K562 (cell line): Measurements from ENCODE around the gene CRCP. TPM values are rescaled to one million over a fixed set of nuclear protein-coding genes. Genes with fewer than 3 reads are reported as not detected.

Experiments
- ATAC-seq: fragments of 200-7000 bp; cut with Tn5 transposase; 3 replicates; pipeline ENCODE4 v1.9.1; 2020; ENCODE audit warnings: moderate library complexity
- BruUV-seq: library from RNA; stranded (reverse); fragments of 400-500 nt; replicated peaks from 2 replicates; lab custom pipeline; 2021; lab: Mats Ljungman, UMichigan
- CTCF ChIA-PET: fragments of 300-600 bp; formaldehyde crosslinking; extraction: SDS; loops from one replicate; lab custom pipeline; 2021; ENCODE audit warnings: low intra/inter-chr PET ratio; lab: Yijun Ruan, JAX
- POLR2A ChIA-PET: fragments of 300-600, 350-650 bp; sonication (Branson Sonifier 250); formaldehyde crosslinking; extraction: SDS; loops from one replicate; lab custom pipeline; 2021; ENCODE audit warnings: antibody characterized with exemption, inconsistent platforms; lab: Yijun Ruan, JAX
- DNase-seq, 4 experiments: peaks; one replicate each; pipeline versions ENCODE4 v3.0.0 to v3.0.0-alpha.2; 2011 to 2018; ENCODE audit warnings: low spot score in 3 of 4, mixed read lengths in 3 of 4; ENCODE audit errors: extremely low read depth in 1 of 4
- FAIRE-seq: peaks from 2 replicates; lab custom pipeline; 2011; peaks lifted over from hg19 to GRCh38; lab: Jason Lieb, UNC
- H2AFZ ChIP-seq: 2 replicates; pipeline ENCODE4 v1.6.0; 2011; ENCODE audit warnings: low read depth, low read length, control low read depth, inconsistent platforms
- H3K27ac ChIP-seq: fragments of 200-600 bp; 3 replicates; pipeline ENCODE4 v1.8.0; 2011; ENCODE audit warnings: low read depth, mild to moderate bottlenecking, control low read depth, inconsistent platforms, low read length, moderate library complexity, mixed read lengths; ENCODE audit errors: extremely low read depth
- H3K27me3 ChIP-seq, 2 experiments: fragments of 300-600 bp in 1 of 2; 2 replicates in 1 of 2; 3 replicates in 1 of 2; pipeline versions ENCODE4 v1.6.0 to v1.8.0; 2011; ENCODE audit warnings: inconsistent platforms in 2 of 2, low read length in 2 of 2, mild to moderate bottlenecking in 1 of 2, mixed read lengths in 1 of 2, moderate library complexity in 1 of 2; ENCODE audit not compliant: control insufficient read depth in 2 of 2, insufficient read depth in 2 of 2
- H3K36me3 ChIP-seq: fragments of 300-600 bp; 3 replicates; pipeline ENCODE4 v1.8.0; 2011; ENCODE audit warnings: mild to moderate bottlenecking, low read length, inconsistent platforms; ENCODE audit not compliant: control insufficient read depth, insufficient read depth
- H3K4me1 ChIP-seq, 2 experiments: fragments of 200-600 bp in 1 of 2; replicated peaks in 1 of 2; 2 replicates in 1 of 2; 3 replicates in 1 of 2; pipeline versions ENCODE4 v1.5.1 to v1.8.0; 2011; ENCODE audit warnings: inconsistent platforms in 2 of 2, low read length in 2 of 2, mild to moderate bottlenecking in 1 of 2, mixed read lengths in 1 of 2, moderate library complexity in 1 of 2; ENCODE audit not compliant: control insufficient read depth in 2 of 2, insufficient read depth in 2 of 2
- H3K4me2 ChIP-seq: 2 replicates; pipeline ENCODE4 v1.6.1; 2011; ENCODE audit warnings: low read length, control low read depth, inconsistent platforms, mixed read lengths; ENCODE audit not compliant: insufficient read depth
- H3K4me3 ChIP-seq: fragments of 200-600 bp; sonication (generic), shearing (Covaris generic); 2 replicates; pipeline ENCODE4 v1.5.1; 2016; ENCODE audit warnings: control low read depth, inconsistent platforms
- H3K79me2 ChIP-seq: fragments of 200-600 bp; 3 replicates; pipeline ENCODE4 v1.8.0; 2011; ENCODE audit warnings: low read length, inconsistent platforms; ENCODE audit not compliant: control insufficient read depth, insufficient read depth
- H3K9ac ChIP-seq, 2 experiments: 2 replicates each; pipeline versions ENCODE4 v1.6.0 to v1.6.1; 2011; ENCODE audit warnings: low read depth in 2 of 2, low read length in 2 of 2, control low read depth in 1 of 2, inconsistent platforms in 1 of 2, mild to moderate bottlenecking in 1 of 2, mixed read lengths in 1 of 2; ENCODE audit not compliant: insufficient read depth in 1 of 2
- H3K9me1 ChIP-seq: one replicate; pipeline ENCODE4 v1.6.0; 2011; ENCODE audit warnings: inconsistent platforms, mild to moderate bottlenecking, low read length, moderate library complexity; ENCODE audit not compliant: control insufficient read depth, insufficient read depth
- H3K9me3 ChIP-seq: replicated peaks from 2 replicates; pipeline ENCODE4 v1.5.1; 2011; ENCODE audit warnings: low read depth, low read length, inconsistent platforms; ENCODE audit not compliant: control insufficient read depth, insufficient read depth
- H4K20me1 ChIP-seq: replicated peaks from 2 replicates; pipeline ENCODE4 v1.6.1; 2011; ENCODE audit warnings: low read length, inconsistent platforms, mixed read lengths; ENCODE audit not compliant: control insufficient read depth, insufficient read depth
- MTA3 ChIP-seq: fragments of 450-650 bp; formaldehyde crosslinking; IDR thresholded peaks from 2 replicates; pipeline ENCODE4 v1.6.1; 2017; ENCODE audit warnings: mild to moderate bottlenecking, borderline replicate concordance
- NCOA4 ChIP-seq: fragments of 450-650 bp; IDR thresholded peaks from 2 replicates; pipeline ENCODE4 v1.6.1; 2018; ENCODE audit warnings: mild to moderate bottlenecking; ENCODE audit not compliant: partially characterized antibody
- SRSF9 ChIP-seq: fragments of 200-400 bp; formaldehyde crosslinking; IDR thresholded peaks from 2 replicates; pipeline ENCODE4 v1.6.1; 2017; ENCODE audit warnings: low read depth, low read length, borderline replicate concordance
- TAF15 ChIP-seq: fragments of 200-400 bp; formaldehyde crosslinking; IDR thresholded peaks from 2 replicates; pipeline ENCODE4 v1.6.1; 2017; ENCODE audit warnings: mild to moderate bottlenecking, low read depth, low read length, moderate library complexity
- WHSC1 ChIP-seq: IDR thresholded peaks from one replicate; pipeline ENCODE4 v1.6.1; 2012; ENCODE audit warnings: low read length, control low read depth, inconsistent platforms
- ZFP91 ChIP-seq: sonication (generic); formaldehyde crosslinking; IDR thresholded peaks from 2 replicates; pipeline ENCODE4 v1.8.0; 2022; ENCODE audit warnings: mild to moderate bottlenecking, missing genetic modification reagents
- ZNF280A ChIP-seq: fragments of 450-650 bp; IDR thresholded peaks from 2 replicates; pipeline ENCODE4 v1.6.1; 2018; ENCODE audit warnings: mild to moderate bottlenecking, low read depth; ENCODE audit not compliant: partially characterized antibody
- WGBS: fragments of 100-300 bp; shearing (Covaris generic); methylation state at CpG from one replicate; pipeline ENCODE4 v1.1.6; 2016; ENCODE audit warnings: low coverage, mixed read lengths; ENCODE audit not compliant: insufficient coverage; ENCODE audit errors: missing lambda C conversion rate; 5-methylcytosine and 5-hydroxymethylcytosine counted together
- in situ Hi-C: fragments of 300-500 bp; cut with MboI; formaldehyde crosslinking; loops from 4 replicates; pipeline ENCODE4 v1.15.0; 2018; ENCODE audit warnings: inconsistent platforms, mixed read lengths
- intact Hi-C: fragments of 100-400 bp; cut with micrococcal nuclease; formaldehyde crosslinking; loops from 2 replicates; pipeline ENCODE4 v1.14.2; 2022
- polyA plus RNA-seq, 8 experiments: library from polyadenylated mRNA; depleted of rRNA in 4 of 8; stranded (reverse) in 5 of 8; unstranded in 3 of 8; fragments of >200 nt; fragmentation: Nextera tagmentation in 2 of 8; fragmentation: Illumina TruSeq in 1 of 8; extraction: Ambion mirVana in 2 of 8; extraction: Trizol in 1 of 8; gene quantifications; 2 replicates each; pipeline versions ENCODE4 v1.2.1 to v1.2.3, GENCODE V29; 2011 to 2014; ENCODE audit warnings: inconsistent platforms in 1 of 8, missing spikeins in 1 of 8
- total RNA-seq, 7 experiments: library from RNA; depleted of rRNA in 6 of 7; stranded (reverse); fragments of >200 nt in 6 of 7; fragmentation: Illumina TruSeq in 2 of 7; extraction: Trizol in 2 of 7; gene quantifications; 2 replicates each; pipeline versions ENCODE4 v1.2.1 to v1.2.3, GENCODE V29; 2011 to 2021; ENCODE audit warnings: low replicate concordance in 1 of 7
- TF ChIP-seq, protein P1 (sequence below): fragments of 200-600 bp; sonication (generic); IDR thresholded peaks from one replicate; pipeline ENCODE4 v1.6.1; 2012; ENCODE audit warnings: mild to moderate bottlenecking, low read depth, low read length, inconsistent platforms

The CRCP gene
- total and polyA plus RNA-seq, 9 of the 15 experiments (the other 6 are each of a cell fraction or from before 2014, with no cell fraction given), result 22.1 to 58.3 (median 43.4) TPM

DNA sequence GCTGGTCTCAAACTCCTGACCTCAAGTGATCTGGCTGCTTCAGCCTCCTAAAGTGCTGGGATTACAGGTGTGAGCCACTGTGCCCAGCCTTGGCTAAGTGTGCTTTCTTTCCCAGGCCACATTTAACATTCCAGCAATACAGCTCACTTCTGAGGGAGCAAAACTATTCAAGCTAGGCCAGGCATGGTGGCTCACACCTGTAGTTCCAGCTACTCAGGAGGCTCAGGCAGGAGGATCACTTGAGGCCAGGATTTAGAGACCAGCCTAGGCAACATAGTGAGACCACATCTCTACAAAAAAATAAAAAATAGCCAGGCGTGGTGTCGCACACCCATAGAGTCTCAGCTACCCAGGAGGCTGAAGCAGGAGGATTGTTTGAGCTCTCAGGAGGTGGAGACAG is 67.2 kb downstream of the CRCP start:
- no TSS peak for BruUV-seq
- in situ Hi-C loops, result no loop called here
- Histone ChIP-seq H3K27me3 (peaks cover 2 to 19% of the 10 kb centered on the region in 2 experiments; a peak in 4 of 5 replicates), H3K9ac (no peak overlapping the region), H3K9me1 (no peaks in the 10 kb centered on the region), H3K4me3 (no peak overlapping the region), H4K20me1 (no peaks in the 10 kb centered on the region), H3K9me3 (peaks cover 6% of the 10 kb centered on the region; the same call in 1 of the 2 replicates), H3K4me2 (no peak overlapping the region), H2AFZ (no peak overlapping the region), H3K4me1 (no peaks in the 10 kb centered on the region), H3K27ac (no peak overlapping the region), H3K79me2 (no peaks in the 10 kb centered on the region), H3K36me3 (no peaks in the 10 kb centered on the region)
- FAIRE-seq (no peak), ATAC-seq (no peak), DNase-seq (no peak)
- intact Hi-C loops, result no loop called here
- WGBS, result 4% methylated on average over 2 of the region's 2 CpGs
- ChIA-PET POLR2A (no interaction called here), CTCF (no interaction called here)
- TF ChIP-seq MTA3 (no peak), ZFP91 (no peak), SRSF9 (no peak), WHSC1 (no peak), NCOA4 (no peak), TAF15 (no peak), ZNF280A (no peak)
- TF ChIP-seq, protein P1, sequence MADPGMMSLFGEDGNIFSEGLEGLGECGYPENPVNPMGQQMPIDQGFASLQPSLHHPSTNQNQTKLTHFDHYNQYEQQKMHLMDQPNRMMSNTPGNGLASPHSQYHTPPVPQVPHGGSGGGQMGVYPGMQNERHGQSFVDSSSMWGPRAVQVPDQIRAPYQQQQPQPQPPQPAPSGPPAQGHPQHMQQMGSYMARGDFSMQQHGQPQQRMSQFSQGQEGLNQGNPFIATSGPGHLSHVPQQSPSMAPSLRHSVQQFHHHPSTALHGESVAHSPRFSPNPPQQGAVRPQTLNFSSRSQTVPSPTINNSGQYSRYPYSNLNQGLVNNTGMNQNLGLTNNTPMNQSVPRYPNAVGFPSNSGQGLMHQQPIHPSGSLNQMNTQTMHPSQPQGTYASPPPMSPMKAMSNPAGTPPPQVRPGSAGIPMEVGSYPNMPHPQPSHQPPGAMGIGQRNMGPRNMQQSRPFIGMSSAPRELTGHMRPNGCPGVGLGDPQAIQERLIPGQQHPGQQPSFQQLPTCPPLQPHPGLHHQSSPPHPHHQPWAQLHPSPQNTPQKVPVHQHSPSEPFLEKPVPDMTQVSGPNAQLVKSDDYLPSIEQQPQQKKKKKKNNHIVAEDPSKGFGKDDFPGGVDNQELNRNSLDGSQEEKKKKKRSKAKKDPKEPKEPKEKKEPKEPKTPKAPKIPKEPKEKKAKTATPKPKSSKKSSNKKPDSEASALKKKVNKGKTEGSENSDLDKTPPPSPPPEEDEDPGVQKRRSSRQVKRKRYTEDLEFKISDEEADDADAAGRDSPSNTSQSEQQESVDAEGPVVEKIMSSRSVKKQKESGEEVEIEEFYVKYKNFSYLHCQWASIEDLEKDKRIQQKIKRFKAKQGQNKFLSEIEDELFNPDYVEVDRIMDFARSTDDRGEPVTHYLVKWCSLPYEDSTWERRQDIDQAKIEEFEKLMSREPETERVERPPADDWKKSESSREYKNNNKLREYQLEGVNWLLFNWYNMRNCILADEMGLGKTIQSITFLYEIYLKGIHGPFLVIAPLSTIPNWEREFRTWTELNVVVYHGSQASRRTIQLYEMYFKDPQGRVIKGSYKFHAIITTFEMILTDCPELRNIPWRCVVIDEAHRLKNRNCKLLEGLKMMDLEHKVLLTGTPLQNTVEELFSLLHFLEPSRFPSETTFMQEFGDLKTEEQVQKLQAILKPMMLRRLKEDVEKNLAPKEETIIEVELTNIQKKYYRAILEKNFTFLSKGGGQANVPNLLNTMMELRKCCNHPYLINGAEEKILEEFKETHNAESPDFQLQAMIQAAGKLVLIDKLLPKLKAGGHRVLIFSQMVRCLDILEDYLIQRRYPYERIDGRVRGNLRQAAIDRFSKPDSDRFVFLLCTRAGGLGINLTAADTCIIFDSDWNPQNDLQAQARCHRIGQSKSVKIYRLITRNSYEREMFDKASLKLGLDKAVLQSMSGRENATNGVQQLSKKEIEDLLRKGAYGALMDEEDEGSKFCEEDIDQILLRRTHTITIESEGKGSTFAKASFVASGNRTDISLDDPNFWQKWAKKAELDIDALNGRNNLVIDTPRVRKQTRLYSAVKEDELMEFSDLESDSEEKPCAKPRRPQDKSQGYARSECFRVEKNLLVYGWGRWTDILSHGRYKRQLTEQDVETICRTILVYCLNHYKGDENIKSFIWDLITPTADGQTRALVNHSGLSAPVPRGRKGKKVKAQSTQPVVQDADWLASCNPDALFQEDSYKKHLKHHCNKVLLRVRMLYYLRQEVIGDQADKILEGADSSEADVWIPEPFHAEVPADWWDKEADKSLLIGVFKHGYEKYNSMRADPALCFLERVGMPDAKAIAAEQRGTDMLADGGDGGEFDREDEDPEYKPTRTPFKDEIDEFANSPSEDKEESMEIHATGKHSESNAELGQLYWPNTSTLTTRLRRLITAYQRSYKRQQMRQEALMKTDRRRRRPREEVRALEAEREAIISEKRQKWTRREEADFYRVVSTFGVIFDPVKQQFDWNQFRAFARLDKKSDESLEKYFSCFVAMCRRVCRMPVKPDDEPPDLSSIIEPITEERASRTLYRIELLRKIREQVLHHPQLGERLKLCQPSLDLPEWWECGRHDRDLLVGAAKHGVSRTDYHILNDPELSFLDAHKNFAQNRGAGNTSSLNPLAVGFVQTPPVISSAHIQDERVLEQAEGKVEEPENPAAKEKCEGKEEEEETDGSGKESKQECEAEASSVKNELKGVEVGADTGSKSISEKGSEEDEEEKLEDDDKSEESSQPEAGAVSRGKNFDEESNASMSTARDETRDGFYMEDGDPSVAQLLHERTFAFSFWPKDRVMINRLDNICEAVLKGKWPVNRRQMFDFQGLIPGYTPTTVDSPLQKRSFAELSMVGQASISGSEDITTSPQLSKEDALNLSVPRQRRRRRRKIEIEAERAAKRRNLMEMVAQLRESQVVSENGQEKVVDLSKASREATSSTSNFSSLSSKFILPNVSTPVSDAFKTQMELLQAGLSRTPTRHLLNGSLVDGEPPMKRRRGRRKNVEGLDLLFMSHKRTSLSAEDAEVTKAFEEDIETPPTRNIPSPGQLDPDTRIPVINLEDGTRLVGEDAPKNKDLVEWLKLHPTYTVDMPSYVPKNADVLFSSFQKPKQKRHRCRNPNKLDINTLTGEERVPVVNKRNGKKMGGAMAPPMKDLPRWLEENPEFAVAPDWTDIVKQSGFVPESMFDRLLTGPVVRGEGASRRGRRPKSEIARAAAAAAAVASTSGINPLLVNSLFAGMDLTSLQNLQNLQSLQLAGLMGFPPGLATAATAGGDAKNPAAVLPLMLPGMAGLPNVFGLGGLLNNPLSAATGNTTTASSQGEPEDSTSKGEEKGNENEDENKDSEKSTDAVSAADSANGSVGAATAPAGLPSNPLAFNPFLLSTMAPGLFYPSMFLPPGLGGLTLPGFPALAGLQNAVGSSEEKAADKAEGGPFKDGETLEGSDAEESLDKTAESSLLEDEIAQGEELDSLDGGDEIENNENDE, result no peak
